ENCODE measurements around the gene SLC38A2.

DNA sequence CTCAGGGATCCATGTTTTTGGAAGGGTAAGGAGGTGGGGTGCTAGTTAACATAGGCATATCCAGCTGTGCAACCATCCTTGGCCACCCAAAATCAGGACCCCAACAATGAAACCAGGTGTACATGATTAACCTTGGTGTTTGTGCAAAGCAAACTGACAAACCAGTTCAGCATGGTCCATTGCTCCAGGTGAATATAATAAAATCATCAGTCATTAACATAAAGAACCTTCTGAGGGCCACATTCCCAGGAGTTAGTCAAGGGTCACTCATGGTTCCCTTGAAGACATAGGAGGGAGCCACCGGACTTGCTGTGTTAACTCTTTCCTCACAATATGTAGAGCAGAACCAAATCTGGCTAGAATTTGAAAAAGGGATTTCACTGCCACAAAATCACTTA is 17.8 kb downstream of the SLC38A2 start:
- TF ChIP-seq, protein P1, sequence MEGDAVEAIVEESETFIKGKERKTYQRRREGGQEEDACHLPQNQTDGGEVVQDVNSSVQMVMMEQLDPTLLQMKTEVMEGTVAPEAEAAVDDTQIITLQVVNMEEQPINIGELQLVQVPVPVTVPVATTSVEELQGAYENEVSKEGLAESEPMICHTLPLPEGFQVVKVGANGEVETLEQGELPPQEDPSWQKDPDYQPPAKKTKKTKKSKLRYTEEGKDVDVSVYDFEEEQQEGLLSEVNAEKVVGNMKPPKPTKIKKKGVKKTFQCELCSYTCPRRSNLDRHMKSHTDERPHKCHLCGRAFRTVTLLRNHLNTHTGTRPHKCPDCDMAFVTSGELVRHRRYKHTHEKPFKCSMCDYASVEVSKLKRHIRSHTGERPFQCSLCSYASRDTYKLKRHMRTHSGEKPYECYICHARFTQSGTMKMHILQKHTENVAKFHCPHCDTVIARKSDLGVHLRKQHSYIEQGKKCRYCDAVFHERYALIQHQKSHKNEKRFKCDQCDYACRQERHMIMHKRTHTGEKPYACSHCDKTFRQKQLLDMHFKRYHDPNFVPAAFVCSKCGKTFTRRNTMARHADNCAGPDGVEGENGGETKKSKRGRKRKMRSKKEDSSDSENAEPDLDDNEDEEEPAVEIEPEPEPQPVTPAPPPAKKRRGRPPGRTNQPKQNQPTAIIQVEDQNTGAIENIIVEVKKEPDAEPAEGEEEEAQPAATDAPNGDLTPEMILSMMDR (IDR thresholded peaks at IDR 0.05), result no peak
- no peak for TF ChIP-seq EZH2phosphoT487 (IDR thresholded peaks at IDR 0.05)
- TF ChIP-seq EZH2 (IDR thresholded peaks at IDR 0.05), result no peak

All from neural progenitor cell (in vitro differentiated cells).